Measurements from ENCODE around the gene LHX1. TPM values are rescaled to one million over a fixed set of nuclear protein-coding genes. Genes with fewer than 3 reads are reported as not detected.

Gene LHX1
- total and polyA plus RNA-seq, 4 donors = not detected

DNA sequence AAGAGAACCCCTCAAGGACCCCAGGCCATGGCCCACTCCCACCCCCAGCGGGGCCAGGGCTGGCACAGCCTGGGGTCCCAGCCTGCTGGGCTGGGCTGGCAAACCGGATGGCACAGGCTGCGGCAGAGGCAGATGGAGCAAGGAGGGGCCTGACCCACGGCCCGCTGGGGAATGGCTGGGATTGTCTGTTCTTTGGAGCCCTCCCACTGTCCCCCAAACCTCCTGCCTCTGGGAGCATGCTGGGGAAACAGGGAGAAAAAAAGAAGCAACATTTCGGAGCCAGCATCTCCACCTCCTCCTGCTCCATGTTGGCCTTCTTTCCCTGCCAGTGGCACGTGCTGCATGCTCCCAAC, 37.1 kb upstream of the LHX1 start:
- TF ChIP-seq, protein P1, sequence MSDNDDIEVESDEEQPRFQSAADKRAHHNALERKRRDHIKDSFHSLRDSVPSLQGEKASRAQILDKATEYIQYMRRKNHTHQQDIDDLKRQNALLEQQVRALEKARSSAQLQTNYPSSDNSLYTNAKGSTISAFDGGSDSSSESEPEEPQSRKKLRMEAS (IDR thresholded peaks at IDR 0.05) = no peak
- no peak for TF ChIP-seq TAF1 (conservative IDR thresholded peaks at IDR 0.05)
- Histone ChIP-seq H3K9me3 (ENCODE audit: control insufficient read depth in 4 of 4, low read length in 3 of 4) (no peaks in the 10 kb centered on the region), H3K27ac (ENCODE audit: low read depth in 1 of 2, low read length in 2 of 2) (no peak overlapping the region), H3K27me3 (ENCODE audit: control insufficient read depth in 4 of 4, insufficient read depth in 4 of 4, low read length in 3 of 4) (no peaks in the 10 kb centered on the region), H3K9ac (ENCODE audit: low read depth in 1 of 2, low read length in 2 of 2) (no peak overlapping the region), H3K36me3 (ENCODE audit: control insufficient read depth in 4 of 4, insufficient read depth in 3 of 4, low read depth in 1 of 4, low read length in 3 of 4) (peaks cover 0 to 1% (median 0%) of the 10 kb centered on the region in 4 donors), H3K4me3 (ENCODE audit: low read depth in 1 of 3, low read length in 3 of 3) (no peak overlapping the region), H3K4me1 (ENCODE audit: control insufficient read depth in 4 of 4, insufficient read depth in 4 of 4, low read length in 3 of 4) (no peaks in the 10 kb centered on the region)
- 87% methylated on average over 7 of the region's 7 CpGs for WGBS
- no peak for DNase-seq (ENCODE audit: low spot score)

DNA sequence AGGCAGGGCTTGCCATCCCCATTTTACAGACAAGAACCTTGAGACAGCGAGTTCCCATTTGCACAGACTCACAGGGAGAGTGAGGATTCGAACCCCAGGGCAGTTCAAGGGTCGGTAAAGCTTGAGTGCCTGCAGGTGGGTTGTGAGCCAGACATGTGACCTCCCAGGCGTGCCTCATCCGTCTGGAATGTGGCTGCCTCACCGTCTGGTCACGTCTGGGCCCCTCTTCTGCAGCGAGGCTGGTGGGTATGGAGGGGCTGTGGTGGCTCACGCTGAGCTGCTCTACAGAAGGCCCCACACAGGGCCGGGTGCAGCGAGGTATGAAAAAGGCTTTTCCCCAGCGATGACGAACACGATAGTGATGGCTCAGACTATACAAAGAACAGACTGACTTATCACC, 35.8 kb upstream of the LHX1 start:
- H3K9ac ChIP-seq (ENCODE audit: low read depth in 1 of 2, low read length in 2 of 2) = no peak overlapping the region
- H3K27me3 ChIP-seq (ENCODE audit: control insufficient read depth in 4 of 4, insufficient read depth in 4 of 4, low read length in 3 of 4) = no peaks in the 10 kb centered on the region
- no peaks in the 10 kb centered on the region for H3K4me1 ChIP-seq (ENCODE audit: control insufficient read depth in 4 of 4, insufficient read depth in 4 of 4, low read length in 3 of 4)
- no peak for DNase-seq (ENCODE audit: low spot score)
- H3K9me3 ChIP-seq (ENCODE audit: control insufficient read depth in 4 of 4, low read length in 3 of 4) = no peaks in the 10 kb centered on the region
- no peak overlapping the region for H3K4me3 ChIP-seq (ENCODE audit: low read depth in 1 of 3, low read length in 3 of 3)
- H3K27ac ChIP-seq (ENCODE audit: low read depth in 1 of 2, low read length in 2 of 2) = no peak overlapping the region
- peaks cover 0 to 1% (median 0%) of the 10 kb centered on the region in 4 donors for H3K36me3 ChIP-seq (ENCODE audit: control insufficient read depth in 4 of 4, insufficient read depth in 3 of 4, low read depth in 1 of 4, low read length in 3 of 4)
- 65% methylated on average over 14 of the region's 14 CpGs for WGBS
- TF ChIP-seq HNF4G (IDR thresholded peaks at IDR 0.05) (no peak), TAF1 (conservative IDR thresholded peaks at IDR 0.05) (no peak)
- TF ChIP-seq, protein P2, sequence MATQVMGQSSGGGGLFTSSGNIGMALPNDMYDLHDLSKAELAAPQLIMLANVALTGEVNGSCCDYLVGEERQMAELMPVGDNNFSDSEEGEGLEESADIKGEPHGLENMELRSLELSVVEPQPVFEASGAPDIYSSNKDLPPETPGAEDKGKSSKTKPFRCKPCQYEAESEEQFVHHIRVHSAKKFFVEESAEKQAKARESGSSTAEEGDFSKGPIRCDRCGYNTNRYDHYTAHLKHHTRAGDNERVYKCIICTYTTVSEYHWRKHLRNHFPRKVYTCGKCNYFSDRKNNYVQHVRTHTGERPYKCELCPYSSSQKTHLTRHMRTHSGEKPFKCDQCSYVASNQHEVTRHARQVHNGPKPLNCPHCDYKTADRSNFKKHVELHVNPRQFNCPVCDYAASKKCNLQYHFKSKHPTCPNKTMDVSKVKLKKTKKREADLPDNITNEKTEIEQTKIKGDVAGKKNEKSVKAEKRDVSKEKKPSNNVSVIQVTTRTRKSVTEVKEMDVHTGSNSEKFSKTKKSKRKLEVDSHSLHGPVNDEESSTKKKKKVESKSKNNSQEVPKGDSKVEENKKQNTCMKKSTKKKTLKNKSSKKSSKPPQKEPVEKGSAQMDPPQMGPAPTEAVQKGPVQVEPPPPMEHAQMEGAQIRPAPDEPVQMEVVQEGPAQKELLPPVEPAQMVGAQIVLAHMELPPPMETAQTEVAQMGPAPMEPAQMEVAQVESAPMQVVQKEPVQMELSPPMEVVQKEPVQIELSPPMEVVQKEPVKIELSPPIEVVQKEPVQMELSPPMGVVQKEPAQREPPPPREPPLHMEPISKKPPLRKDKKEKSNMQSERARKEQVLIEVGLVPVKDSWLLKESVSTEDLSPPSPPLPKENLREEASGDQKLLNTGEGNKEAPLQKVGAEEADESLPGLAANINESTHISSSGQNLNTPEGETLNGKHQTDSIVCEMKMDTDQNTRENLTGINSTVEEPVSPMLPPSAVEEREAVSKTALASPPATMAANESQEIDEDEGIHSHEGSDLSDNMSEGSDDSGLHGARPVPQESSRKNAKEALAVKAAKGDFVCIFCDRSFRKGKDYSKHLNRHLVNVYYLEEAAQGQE (IDR thresholded peaks at IDR 0.05) = no peak
- TF ChIP-seq, protein P1 (IDR thresholded peaks at IDR 0.05) = no peak

DNA sequence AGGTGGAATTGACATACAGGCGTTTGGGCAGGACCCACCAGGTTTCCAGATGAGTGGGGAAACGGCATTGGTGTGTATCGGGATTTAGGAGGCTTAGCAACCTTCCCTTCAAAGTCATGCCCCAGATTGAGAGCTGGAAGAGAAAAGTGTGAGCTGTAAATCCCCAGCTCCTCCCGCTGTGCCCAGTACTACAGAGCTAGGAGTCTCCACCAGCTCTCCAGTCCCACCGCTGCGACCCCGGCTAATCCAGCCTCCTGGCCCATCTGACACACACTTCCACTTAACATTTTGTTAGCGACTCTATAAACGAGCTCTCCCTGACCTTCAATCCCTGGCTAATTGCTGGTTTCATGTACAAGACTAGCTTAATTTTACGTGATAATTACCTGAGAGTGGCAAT, 29.9 kb upstream of the LHX1 start:
- TF ChIP-seq FOXA1 (IDR thresholded peaks at IDR 0.05) (no peak), JUND (IDR thresholded peaks at IDR 0.05) (no peak), HNF4A (conservative IDR thresholded peaks at IDR 0.05) (no peak), TAF1 (conservative IDR thresholded peaks at IDR 0.05) (no peak), NR2F2 (IDR thresholded peaks at IDR 0.05) (no peak), YY1 (IDR thresholded peaks at IDR 0.05) (no peak), GABPA (IDR thresholded peaks at IDR 0.05 in 1 of 2, conservative IDR thresholded peaks at IDR 0.05 in 1 of 2) (no peak), HNF4G (IDR thresholded peaks at IDR 0.05) (no peak), EGR1 (IDR thresholded peaks at IDR 0.05; ENCODE audit: low read depth in 2 of 2) (no peak), SP1 (IDR thresholded peaks at IDR 0.05) (no peak)
- TF ChIP-seq, protein P3, sequence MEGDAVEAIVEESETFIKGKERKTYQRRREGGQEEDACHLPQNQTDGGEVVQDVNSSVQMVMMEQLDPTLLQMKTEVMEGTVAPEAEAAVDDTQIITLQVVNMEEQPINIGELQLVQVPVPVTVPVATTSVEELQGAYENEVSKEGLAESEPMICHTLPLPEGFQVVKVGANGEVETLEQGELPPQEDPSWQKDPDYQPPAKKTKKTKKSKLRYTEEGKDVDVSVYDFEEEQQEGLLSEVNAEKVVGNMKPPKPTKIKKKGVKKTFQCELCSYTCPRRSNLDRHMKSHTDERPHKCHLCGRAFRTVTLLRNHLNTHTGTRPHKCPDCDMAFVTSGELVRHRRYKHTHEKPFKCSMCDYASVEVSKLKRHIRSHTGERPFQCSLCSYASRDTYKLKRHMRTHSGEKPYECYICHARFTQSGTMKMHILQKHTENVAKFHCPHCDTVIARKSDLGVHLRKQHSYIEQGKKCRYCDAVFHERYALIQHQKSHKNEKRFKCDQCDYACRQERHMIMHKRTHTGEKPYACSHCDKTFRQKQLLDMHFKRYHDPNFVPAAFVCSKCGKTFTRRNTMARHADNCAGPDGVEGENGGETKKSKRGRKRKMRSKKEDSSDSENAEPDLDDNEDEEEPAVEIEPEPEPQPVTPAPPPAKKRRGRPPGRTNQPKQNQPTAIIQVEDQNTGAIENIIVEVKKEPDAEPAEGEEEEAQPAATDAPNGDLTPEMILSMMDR (IDR thresholded peaks at IDR 0.05; ENCODE audit: low read depth, low read length, missing input control) = no peak
- TF ChIP-seq, protein P4, sequence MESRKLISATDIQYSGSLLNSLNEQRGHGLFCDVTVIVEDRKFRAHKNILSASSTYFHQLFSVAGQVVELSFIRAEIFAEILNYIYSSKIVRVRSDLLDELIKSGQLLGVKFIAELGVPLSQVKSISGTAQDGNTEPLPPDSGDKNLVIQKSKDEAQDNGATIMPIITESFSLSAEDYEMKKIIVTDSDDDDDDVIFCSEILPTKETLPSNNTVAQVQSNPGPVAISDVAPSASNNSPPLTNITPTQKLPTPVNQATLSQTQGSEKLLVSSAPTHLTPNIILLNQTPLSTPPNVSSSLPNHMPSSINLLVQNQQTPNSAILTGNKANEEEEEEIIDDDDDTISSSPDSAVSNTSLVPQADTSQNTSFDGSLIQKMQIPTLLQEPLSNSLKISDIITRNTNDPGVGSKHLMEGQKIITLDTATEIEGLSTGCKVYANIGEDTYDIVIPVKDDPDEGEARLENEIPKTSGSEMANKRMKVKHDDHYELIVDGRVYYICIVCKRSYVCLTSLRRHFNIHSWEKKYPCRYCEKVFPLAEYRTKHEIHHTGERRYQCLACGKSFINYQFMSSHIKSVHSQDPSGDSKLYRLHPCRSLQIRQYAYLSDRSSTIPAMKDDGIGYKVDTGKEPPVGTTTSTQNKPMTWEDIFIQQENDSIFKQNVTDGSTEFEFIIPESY (IDR thresholded peaks at IDR 0.05) = no peak
- TF ChIP-seq, protein P1 (IDR thresholded peaks at IDR 0.05) = no peak
- Histone ChIP-seq H3K36me3 (ENCODE audit: control insufficient read depth in 4 of 4, insufficient read depth in 3 of 4, low read depth in 1 of 4, low read length in 3 of 4) (no peaks in the 10 kb centered on the region), H3K27ac (ENCODE audit: low read depth in 1 of 2, low read length in 2 of 2) (no peak overlapping the region), H3K4me3 (ENCODE audit: low read depth in 1 of 3, low read length in 3 of 3) (no peak overlapping the region), H3K9ac (ENCODE audit: low read depth in 1 of 2, low read length in 2 of 2) (no peak overlapping the region), H3K27me3 (ENCODE audit: control insufficient read depth in 4 of 4, insufficient read depth in 4 of 4, low read length in 3 of 4) (peaks cover 0 to 6% (median 2%) of the 10 kb centered on the region in 4 donors), H3K4me1 (ENCODE audit: control insufficient read depth in 4 of 4, insufficient read depth in 4 of 4, low read length in 3 of 4) (no peaks in the 10 kb centered on the region), H3K9me3 (ENCODE audit: control insufficient read depth in 4 of 4, low read length in 3 of 4) (no peaks in the 10 kb centered on the region)
- 70% methylated on average over 10 of the region's 10 CpGs for WGBS
- no peak for DNase-seq (ENCODE audit: low spot score)
